Kidney (tissue), 14 donors: ENCODE measurements around the gene FLII. TPM values are rescaled to one million over a fixed set of nuclear protein-coding genes. Genes with fewer than 3 reads are reported as not detected.

Experiments used
- DNase-seq, 5 donors: peaks; one replicate each; pipeline ENCODE4 v3.0.0-alpha.2; 2013 to 2020
- FAIRE-seq: peaks from 2 replicates; lab custom pipeline; 2012; peaks lifted over from hg19 to GRCh38; lab: Jason Lieb, UNC
- H3K27ac ChIP-seq, 2 donors: one replicate each; pipeline ENCODE4 v1.7.0; 2013; ENCODE audit warnings: low read depth in 2 of 2, low read length in 2 of 2, inconsistent platforms in 1 of 2
- H3K27me3 ChIP-seq: one replicate; pipeline ENCODE4 v1.7.1; 2013; ENCODE audit warnings: low read length, inconsistent platforms; ENCODE audit not compliant: control insufficient read depth, insufficient read depth
- H3K36me3 ChIP-seq, 3 donors: one replicate each; pipeline versions ENCODE4 v1.7.0 to v1.7.1; 2013; ENCODE audit warnings: low read length in 3 of 3, control low read depth in 1 of 3, inconsistent platforms in 1 of 3; ENCODE audit not compliant: insufficient read depth in 3 of 3, control insufficient read depth in 2 of 3
- H3K4me1 ChIP-seq, 3 donors: one replicate each; pipeline versions ENCODE4 v1.7.0 to v1.7.1; 2013; ENCODE audit warnings: low read length in 3 of 3, inconsistent platforms in 1 of 3, low read depth in 1 of 3; ENCODE audit not compliant: control insufficient read depth in 2 of 3, insufficient read depth in 2 of 3
- H3K4me3 ChIP-seq, 3 donors: one replicate each; pipeline versions ENCODE4 v1.7.0 to v1.8.1; 2013; ENCODE audit warnings: low read length in 3 of 3, control low read depth in 1 of 3, inconsistent platforms in 1 of 3
- H3K9ac ChIP-seq, 3 donors: one replicate each; pipeline versions ENCODE4 v1.7.0 to v1.7.1; 2013; ENCODE audit warnings: low read length in 3 of 3, control low read depth in 1 of 3, inconsistent platforms in 1 of 3
- H3K9me3 ChIP-seq, 3 donors: one replicate each; pipeline versions ENCODE4 v1.7.0 to v1.7.1; 2013; ENCODE audit warnings: low read length in 3 of 3, control low read depth in 1 of 3, inconsistent platforms in 1 of 3; ENCODE audit not compliant: control insufficient read depth in 2 of 3, insufficient read depth in 1 of 3
- CTCF ChIP-seq: IDR thresholded peaks from 3 replicates; pipeline ENCODE4 v1.5.1; 2012; ENCODE audit warnings: mild to moderate bottlenecking, moderate library complexity, borderline replicate concordance; ENCODE audit not compliant: insufficient read depth; ENCODE audit errors: extremely low read depth
- intact Hi-C: fragments of 100-400 bp; cut with DNase I; formaldehyde crosslinking; loops from one replicate; pipeline ENCODE4 v1.11.1; 2022
- polyA plus RNA-seq: library from polyadenylated mRNA; stranded (reverse); fragments of 350-450 nt; fragmentation: Illumina TruSeq; extraction: RNeasy Lipid Tissue Mini Kit (QIAGEN cat#74804); gene quantifications from one replicate; pipeline ENCODE4 v1.2.3, GENCODE V29; 2014; ENCODE audit warnings: low read depth, low replicate concordance; ENCODE audit not compliant: insufficient read depth
- total RNA-seq: library from RNA; stranded (reverse); fragmentation: NEBNext Ultra II Directional; extraction: Animal tissue kit (Norgen Biotek cat#: 25700); gene quantifications from one replicate; pipeline ENCODE4 v1.2.1, GENCODE V29; 2021
- donor health status: control.
- donor health status: control.
- donor health status: control.
- donor health status: control.
- donor health status: control.
- donor health status: DM: yes; HTN: yes; CAD: no.
- donor health status: Normal renal cell carcinoma (clear cell type).

Gene FLII
- total and polyA plus RNA-seq, 2 donors from 2014 or later: 139 to 301 TPM

GRCh38 chr17:18229254-18229653 is 29.3 kb downstream of the FLII start:
- FAIRE-seq (no peak), DNase-seq (peak in 1 of 5 donors; percentile 44)
- H3K9ac ChIP-seq: no peak overlapping the region
- no peak for TF ChIP-seq CTCF
- peaks cover 0 to 6% (median 6%) of the 10 kb centered on the region in 3 donors for H3K4me1 ChIP-seq
- H3K27ac ChIP-seq: no peak overlapping the region
- H3K36me3 ChIP-seq: no peaks in the 10 kb centered on the region
- intact Hi-C loops: no loop called here
- no peak overlapping the region for H3K4me3 ChIP-seq
- no peaks in the 10 kb centered on the region for H3K9me3 ChIP-seq
- H3K27me3 ChIP-seq: no peaks in the 10 kb centered on the region

- FAIRE-seq (no peak), DNase-seq (peak in 1 of 5 donors; percentile 26)
- Histone ChIP-seq H3K9ac (no peak overlapping the region), H3K27me3 (no peaks in the 10 kb centered on the region), H3K9me3 (no peaks in the 10 kb centered on the region), H3K27ac (no peak overlapping the region), H3K4me1 (peaks cover 0 to 6% (median 6%) of the 10 kb centered on the region in 3 donors), H3K4me3 (no peak overlapping the region), H3K36me3 (no peaks in the 10 kb centered on the region)
- intact Hi-C loops: no loop called here
- TF ChIP-seq CTCF: no peak
These were observed 30.3 kb downstream of the FLII start for GRCh38 chr17:18228176-18228682.

DNA sequence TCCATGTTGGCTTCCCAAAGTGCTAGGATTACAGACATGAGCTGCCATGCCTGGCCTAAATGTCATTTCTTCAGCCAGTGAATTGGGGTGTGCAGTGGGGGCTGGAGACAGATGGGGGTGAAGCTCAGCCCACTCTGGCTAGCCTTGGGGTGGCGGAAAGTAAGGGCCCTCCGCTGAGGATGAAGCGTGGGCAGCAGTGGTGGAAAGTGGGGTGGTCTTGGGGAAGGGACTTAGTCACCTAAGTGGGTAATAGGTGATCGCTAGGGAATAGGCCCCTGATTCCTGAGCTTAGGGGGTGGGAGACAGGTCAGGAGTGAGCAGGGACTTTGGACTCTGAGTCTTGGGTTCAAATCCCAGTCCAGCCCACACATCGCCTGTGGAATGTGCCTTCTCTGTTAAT is 30.9 kb downstream of the FLII start:
- Histone ChIP-seq H3K27me3 (no peaks in the 10 kb centered on the region), H3K4me1 (peaks cover 0 to 6% (median 6%) of the 10 kb centered on the region in 3 donors), H3K9ac (no peak overlapping the region), H3K4me3 (no peak overlapping the region), H3K9me3 (no peaks in the 10 kb centered on the region), H3K36me3 (no peaks in the 10 kb centered on the region), H3K27ac (no peak overlapping the region)
- DNase-seq (no peak), FAIRE-seq (no peak)
- intact Hi-C loops: no loop called here
- no peak for TF ChIP-seq CTCF
